SIG-M5 treated with dmso at 0.1 percent for 504 hours (cell line): Measurements from ENCODE around the gene LYPD5.
A peak's percentile ranks its signal among the peaks of the same experiment; 100 is the strongest.

Experiments used
- DNase-seq: peaks from one replicate; lab custom pipeline; 2025; ENCODE audit not compliant: unreplicated experiment; lab: John Stamatoyannopoulos, UW

The LYPD5 gene

GRCh38 chr19:43754503-43755255 lies 47.6 kb downstream of the LYPD5 start, which contains the start of gene SMG9:
Gene SMG9, minus strand, starts transcription at chr19:43754962. Its CDS starts 4,221 bp downstream, at chr19:43750741.
- DNase-seq = peak; percentile 89

GRCh38 chr19:43754253-43754502 lies 48.1 kb downstream of the LYPD5 start:
- DNase-seq = no peak

GRCh38 chr19:43752287-43752875 lies 49.9 kb downstream of the LYPD5 start:
- no peak for DNase-seq

- no peak for DNase-seq
Measured at GRCh38 chr19:43751466-43752220, 50.6 kb downstream of the LYPD5 start.

GRCh38 chr19:43749898-43750297 lies 52.3 kb downstream of the LYPD5 start:
- DNase-seq = no peak

GRCh38 chr19:43749152-43749551 lies 53.1 kb downstream of the LYPD5 start:
- no peak for DNase-seq

GRCh38 chr19:43748685-43749084 lies 53.6 kb downstream of the LYPD5 start:
- no peak for DNase-seq

GRCh38 chr19:43748205-43748594 lies 54.0 kb downstream of the LYPD5 start:
- DNase-seq = no peak

GRCh38 chr19:43747557-43748204 lies 54.6 kb downstream of the LYPD5 start:
- DNase-seq = no peak
